SH-SY5Y (cell line): Measurements from ENCODE around the gene AP2B1.

ENCODE experiments used
- GATA2 ChIP-seq: IDR thresholded peaks from 2 replicates; pipeline ENCODE4 v1.6.1; 2011; ENCODE audit warnings: mild to moderate bottlenecking, low read depth, low read length
- GATA3 ChIP-seq: IDR thresholded peaks from 2 replicates; pipeline ENCODE4 v1.6.1; 2011; ENCODE audit warnings: low read depth, mild to moderate bottlenecking, low read length, moderate library complexity

- no peak for TF ChIP-seq GATA2
- TF ChIP-seq GATA3, result no peak
Measured at GRCh38 chr17:35761601-35762000, 174.5 kb downstream of the AP2B1 start.
